ENCODE results near the gene MAG.
"Not testable (repeated sequence)": the region's sequence is repeated elsewhere in the genome, so short reads cannot be mapped to it uniquely, and the experiment has no call there.

Gene MAG

DNA sequence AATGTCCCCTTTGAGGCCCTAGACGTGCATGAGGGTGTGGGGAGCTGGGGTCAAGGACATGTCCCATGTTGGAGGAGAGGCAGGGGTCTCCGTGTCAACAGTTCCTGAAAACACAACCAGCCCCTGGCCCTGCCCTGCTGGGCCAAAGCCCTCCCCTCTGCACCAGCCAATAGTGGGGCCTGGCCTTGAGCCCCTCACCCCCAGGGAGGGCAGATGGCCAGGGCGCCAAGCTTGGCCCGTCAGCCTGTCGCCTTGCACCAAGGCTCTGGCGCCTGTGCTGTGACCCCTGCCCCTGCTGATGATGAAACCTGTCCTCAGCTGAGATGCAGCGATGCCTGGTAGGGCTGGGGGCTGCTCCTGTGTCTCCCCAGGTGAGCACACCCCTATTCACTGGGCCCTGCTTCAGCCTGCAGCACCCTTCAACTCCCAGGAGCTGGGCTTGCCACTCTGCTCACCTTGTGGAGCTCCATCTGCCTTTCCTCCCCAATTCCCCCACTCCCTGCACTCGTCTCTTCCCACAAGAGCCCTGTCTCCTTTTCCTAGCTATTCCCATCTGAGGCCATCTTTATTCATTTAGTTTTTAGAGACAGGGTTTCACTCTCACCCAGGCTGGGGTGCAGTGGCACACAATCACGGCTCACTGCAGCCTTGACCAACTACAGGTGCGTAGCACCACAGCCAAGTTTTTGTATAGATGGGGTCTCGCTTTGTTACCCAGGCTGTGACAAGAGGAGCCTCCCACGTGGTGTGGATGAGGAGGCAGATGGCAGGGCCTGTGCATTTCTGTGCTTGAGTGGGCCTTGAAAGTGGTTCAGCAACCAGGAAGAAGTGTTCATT lies 11.8 kb upstream of the MAG start:
- no peak for DNase-seq (ENCODE audit: low read depth in 2 of 2)

- DNase-seq (ENCODE audit: low read depth in 2 of 2), result no peak
Measured at GRCh38 chr19:35281303-35281702, 10.7 kb upstream of the MAG start.

GRCh38 chr19:35284153-35285094 lies 7.5 kb upstream of the MAG start:
- no peak for DNase-seq (ENCODE audit: low read depth in 2 of 2)

DNA sequence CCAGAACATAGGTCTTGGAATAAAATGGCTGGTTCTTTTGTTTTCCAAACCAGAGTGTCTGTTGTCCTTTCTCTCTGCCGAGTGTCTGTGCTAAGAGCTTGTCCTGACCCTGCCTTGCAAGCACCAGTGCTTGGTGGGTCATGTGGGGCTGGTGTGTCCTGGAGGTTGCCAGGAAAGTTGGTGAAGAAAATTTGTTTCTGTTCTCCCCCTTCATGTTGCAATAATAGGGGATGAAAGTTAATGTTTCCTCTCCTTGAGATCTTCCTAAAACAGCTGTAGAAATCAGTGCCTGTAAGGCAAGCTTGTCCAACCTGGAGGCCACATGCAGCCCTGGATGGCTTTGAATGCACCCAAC lies 6.9 kb upstream of the MAG start:
- DNase-seq (ENCODE audit: low read depth in 2 of 2), result no peak

DNA sequence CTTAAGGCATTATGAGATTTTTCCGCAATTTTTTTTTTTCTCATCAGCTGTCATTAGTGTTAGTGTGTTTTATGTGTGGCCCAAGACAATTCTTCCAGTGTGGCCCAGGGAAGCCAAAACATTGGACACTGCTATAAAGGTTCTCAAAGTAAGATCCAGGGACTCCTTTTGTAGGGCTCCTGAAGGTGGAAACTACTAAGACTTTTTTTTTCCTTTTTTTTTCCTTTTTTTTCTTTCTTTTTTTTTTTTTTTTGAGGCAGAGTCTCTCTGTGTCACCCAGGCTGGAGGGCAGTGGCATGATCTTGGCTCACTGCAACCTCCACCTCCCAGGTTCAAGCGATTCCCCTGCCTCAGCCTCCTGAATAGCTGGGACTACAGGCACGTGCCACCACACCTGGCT lies 6.5 kb upstream of the MAG start:
- DNase-seq (ENCODE audit: low read depth in 2 of 2), result not testable (repeated sequence)

DNA sequence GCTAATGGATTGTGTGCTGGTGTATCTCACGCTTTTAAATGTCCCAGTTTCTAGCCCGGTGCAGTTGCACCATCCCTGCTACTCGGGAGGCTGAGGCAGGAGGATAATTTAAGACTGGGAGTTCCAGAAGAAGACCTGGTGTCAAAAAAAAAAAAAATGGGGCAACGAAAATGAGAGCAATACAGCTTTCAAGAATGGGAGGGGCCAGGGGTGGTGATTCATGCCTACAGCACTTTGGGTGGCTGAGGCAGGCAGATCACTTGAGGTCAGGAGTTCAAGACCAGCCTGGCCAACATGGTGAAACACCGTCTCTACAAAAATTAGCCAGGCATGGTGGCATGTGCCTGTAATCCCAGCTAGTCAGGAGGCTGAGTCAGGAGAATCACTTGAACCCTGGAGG lies 5.9 kb upstream of the MAG start:
- not testable (repeated sequence) for DNase-seq (ENCODE audit: low read depth in 2 of 2)

GRCh38 chr19:35287713-35288112 lies 4.2 kb upstream of the MAG start:
- no peak for DNase-seq (ENCODE audit: low read depth in 2 of 2)

GRCh38 chr19:35288331-35288730 lies 3.6 kb upstream of the MAG start:
- no peak for DNase-seq (ENCODE audit: low read depth in 2 of 2)

DNA sequence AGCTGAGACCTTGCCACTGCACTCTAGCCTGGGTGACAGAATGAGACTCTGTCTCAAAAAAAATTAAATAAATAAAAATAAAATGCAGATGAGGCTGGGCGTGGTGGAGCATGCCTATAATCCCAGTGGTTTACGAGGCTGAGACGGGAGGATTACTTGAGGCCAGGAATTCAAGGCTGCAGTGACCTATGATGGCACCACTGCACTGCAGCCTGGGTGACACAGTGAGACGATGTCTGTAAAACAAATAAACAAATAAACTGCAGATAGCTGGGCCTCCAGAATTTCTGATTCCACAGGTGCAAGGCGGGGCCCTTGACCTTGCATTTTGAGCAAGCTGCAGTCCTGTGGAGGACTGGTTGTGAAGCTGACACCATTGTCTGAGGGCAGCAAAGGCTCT lies 3.1 kb upstream of the MAG start:
- DNase-seq (ENCODE audit: low read depth in 2 of 2), result no peak

- DNase-seq (ENCODE audit: low read depth in 2 of 2), result no peak
Measured at GRCh38 chr19:35290381-35291127, 1.4 kb upstream of the MAG start.

GRCh38 chr19:35291259-35291658 lies 702 bp upstream of the MAG start:
- no peak for DNase-seq (ENCODE audit: low read depth in 2 of 2)

DNA sequence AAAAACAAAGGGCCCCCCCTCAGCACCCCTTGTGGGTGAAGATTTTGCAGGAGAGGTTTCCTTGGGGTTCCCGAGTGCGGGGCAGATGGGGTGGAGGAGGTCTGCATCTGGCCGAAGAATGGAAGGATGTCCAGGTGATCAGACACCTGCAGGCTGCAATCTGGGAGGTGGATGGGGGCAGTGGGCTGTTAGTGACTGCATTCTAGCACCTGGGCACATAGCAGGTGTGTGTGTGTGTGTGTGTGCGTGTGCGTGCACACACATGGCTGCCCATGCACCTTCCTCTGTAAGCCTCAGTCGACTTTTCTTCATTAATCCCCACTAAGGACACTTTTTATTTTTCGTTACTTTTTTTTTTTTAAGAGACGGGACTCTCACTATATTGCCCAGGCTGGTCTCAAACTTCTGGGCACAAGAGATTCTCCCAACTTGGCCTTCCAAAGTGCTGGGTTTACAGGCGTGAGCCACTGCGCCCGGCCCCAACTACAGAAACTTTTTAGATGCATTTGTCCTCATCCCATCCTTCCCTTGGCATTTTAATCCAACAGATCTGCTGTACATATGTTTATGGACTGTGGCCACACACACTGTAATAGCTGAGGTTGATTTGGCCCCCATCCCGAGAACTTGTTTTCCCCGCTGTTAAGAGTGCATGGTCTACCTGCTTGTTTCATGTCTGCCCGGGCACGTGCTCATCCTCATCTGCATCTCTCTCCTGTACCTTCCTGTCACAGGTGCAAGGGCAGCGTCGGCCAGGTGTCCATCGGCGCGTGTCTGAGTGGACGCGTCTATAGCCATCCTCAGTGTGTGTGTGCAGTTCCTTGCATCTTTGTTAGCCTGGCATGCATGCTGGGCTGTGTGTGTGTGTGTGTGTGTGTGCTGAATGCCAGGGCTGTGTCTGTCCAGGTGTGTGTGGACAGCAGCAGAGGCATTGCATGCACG lies 731 bp downstream of the MAG start:
- no peak for DNase-seq (ENCODE audit: low read depth in 2 of 2)

DNA sequence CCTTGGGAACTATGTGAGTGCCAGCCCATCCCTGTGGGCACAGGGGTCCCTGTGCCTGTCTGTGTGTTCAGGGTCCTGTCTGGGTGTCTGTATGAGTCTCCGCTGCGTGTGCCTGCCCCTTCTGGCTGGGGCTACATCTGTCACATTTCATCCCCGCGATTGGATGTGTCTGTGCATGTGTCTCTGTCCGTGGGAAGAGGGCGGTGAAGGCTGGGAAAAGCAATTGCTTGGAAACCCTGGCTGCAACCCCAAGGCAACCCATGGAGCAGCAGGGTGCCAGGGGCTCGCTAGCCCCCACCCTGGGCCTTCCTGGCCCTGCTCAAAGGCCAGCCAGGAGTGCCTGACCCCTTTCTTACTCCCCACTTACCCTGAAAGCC lies 1.4 kb downstream of the MAG start:
- DNase-seq (ENCODE audit: low read depth in 2 of 2), result no peak

DNA sequence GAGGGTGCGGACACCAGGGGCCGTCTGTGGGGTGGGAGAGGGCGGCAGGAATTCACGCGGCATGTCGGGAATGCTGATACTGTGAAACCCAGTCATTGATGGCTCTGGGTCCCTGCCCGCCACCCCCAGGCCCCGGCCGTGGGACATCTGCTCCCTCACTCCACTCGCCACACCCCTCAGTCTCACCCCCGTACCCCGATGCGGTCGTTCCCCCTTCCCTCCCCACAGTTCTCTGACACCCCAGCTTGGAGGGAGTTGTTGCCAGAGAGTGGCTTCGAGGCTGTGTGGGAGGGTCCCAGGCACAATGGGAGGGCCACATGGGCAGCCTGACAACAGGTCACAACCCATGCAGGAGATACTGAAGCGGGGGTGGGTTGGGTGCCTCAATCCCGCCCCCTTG lies 1.8 kb downstream of the MAG start:
- no peak for DNase-seq (ENCODE audit: low read depth in 2 of 2)

DNA sequence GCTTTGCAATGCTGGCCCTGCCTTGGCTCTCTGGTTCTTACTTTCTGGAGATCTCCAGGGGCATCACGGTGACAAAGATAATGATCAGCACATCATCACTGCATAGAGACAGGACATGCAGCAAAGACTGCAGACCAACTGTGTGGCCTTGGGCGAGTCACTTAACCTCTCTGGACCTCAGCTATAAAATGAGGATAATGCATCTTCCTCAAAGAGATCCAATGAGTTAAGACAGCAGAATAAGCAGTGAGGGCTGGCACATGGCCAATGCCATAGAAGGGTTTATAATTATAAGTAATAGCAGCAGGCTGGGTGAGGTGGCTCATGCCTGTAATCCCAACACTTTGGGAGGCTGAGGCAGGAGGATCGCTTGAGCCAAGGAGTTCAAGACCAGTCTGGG lies 2.4 kb downstream of the MAG start:
- DNase-seq (ENCODE audit: low read depth in 2 of 2), result no peak

DNA sequence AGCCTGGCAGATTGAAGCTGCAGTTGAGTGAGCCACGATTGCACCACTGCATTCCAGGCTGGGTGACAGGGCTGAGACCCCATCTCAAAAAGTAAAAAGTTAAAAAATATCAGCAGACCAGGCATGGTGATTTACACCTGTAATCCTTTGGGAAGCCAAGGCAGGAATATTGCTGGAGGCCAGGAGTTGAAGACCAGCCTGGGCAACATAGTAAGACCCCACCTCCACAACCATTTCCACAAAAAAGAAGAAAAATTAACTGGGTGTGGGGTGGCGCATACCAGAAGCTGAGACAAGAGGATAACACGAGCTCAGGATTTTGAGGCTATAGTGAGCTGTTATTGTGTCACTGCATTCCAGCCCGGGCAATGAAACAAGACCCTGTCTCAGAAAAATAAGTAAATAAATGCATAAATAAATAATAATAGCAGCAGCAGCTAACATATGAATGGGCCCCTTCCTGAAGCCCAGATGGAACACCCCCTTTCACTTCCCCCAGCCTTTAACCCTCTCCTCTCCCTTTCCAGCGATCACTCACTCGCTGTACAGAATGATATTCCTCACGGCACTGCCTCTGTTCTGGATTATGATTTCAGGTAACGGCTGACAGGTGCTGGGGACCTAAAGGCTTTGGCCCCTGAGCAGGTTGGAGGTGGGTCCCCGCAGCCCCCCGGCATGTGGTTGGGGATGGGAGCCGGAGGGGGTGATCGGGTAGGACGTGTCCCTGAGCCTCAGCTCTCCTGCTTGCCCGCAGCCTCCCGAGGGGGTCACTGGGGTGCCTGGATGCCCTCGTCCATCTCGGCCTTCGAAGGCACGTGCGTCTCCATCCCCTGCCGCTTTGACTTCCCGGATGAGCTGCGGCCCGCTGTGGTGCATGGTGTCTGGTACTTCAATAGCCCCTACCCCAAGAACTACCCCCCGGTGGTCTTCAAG lies 3.2 kb downstream of the MAG start:
- no peak for DNase-seq (ENCODE audit: low read depth in 2 of 2)

DNA sequence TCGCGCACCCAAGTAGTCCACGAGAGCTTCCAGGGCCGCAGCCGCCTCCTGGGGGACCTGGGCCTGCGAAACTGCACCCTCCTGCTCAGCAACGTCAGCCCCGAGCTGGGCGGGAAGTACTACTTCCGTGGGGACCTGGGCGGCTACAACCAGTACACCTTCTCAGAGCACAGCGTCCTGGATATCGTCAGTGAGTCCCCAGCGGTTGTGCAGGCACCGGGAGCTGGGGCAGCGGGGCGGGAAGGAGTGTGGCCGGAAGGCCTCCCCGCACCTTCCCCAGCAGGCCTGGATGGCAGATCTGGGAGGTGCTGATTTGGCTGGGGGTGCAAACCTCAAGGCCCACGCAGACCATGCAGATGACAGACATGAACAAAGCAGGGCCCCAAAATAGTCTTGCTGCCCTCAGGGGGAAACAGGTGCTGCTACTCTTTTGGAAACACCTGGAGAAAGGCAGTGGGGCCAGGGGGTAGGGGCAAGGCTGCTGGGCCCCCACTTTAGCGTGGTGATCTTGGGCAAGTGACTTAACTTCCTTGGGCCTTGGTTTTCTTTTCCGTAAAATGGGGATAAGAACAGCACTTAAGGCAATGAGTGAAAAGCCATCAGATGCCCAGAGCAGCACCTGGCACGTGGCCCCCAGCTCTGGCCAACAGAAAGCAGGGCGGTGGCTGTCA lies 4.0 kb downstream of the MAG start:
- DNase-seq (ENCODE audit: low read depth in 2 of 2), result no peak

DNA sequence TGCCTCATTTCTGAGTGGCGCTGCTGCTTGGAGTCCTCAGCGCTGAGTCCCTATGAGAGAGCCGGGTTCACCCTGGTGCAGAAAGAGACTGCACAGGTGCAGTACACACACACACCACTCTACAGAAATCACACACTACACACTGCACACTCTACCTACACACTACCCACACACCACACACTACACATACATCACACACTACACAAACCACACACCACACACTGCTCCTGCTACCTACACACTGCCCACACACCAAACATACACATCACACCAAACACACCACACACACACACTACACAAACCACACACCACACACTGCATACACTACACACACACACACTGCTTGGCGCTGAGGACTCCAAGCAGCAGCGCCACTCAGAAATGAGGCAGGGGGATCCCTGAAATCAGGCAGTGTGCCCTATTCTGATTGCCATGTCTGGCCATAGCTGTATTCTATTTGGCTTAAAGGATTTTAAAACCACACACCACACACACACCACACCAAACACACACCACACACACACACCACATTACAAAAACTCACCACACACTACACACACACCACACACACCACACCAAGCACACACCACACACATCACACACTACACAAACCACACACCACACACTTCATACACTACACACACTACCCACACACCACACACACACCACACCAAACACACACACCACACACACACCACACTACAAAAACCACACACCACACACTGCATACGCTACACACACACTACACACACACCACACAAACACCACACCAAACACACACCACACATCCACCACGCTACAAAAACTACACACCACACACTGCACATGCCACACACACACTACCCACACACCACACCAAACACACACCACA lies 4.9 kb downstream of the MAG start:
- DNase-seq (ENCODE audit: low read depth in 2 of 2), result no peak

GRCh38 chr19:35297515-35297848 lies 5.5 kb downstream of the MAG start:
- DNase-seq (ENCODE audit: low read depth in 2 of 2), result no peak

All from stimulated activated CD8-positive, alpha-beta memory T cell treated with anti-CD3 and anti-CD28 coated beads, Interleukin-15, amount 100 ng/mL, for 4 hours (primary cell).